ENCODE measurements around the gene OR8B4. TPM values are rescaled to one million over a fixed set of nuclear protein-coding genes. Genes with fewer than 3 reads are reported as not detected.

The OR8B4 gene
- total RNA-seq, result not detected in 2 replicates

GRCh38 chr11:124424384-124424921 is at the start of gene OR8B4:
Gene OR8B4 (minus strand): TSS chr11:124424871. CDS start chr11:124424871, 0 bp downstream.
- TF ChIP-seq CTCF (IDR thresholded peaks at IDR 0.05; ENCODE audit: insufficient read depth, low read length, severe bottlenecking), result no peak
- no peaks in the 10 kb centered on the region for H3K27me3 ChIP-seq (ENCODE audit: control insufficient read depth, insufficient read depth, low read length)
- no peaks in the 10 kb centered on the region for H3K36me3 ChIP-seq (ENCODE audit: control insufficient read depth, insufficient read depth, low read length)
- no peak for FAIRE-seq
- no peak within 1 kb of the TSS for H3K4me3 ChIP-seq (ENCODE audit: low read depth, low read length)
- no peak for DNase-seq (ENCODE audit: low read depth)

GRCh38 chr11:124474079-124474478 is 49.4 kb upstream of the OR8B4 start:
- Histone ChIP-seq H3K4me3 (ENCODE audit: low read depth, low read length) (no peak overlapping the region), H3K27me3 (ENCODE audit: control insufficient read depth, insufficient read depth, low read length) (no peaks in the 10 kb centered on the region), H3K36me3 (ENCODE audit: control insufficient read depth, insufficient read depth, low read length) (no peaks in the 10 kb centered on the region)
- DNase-seq (ENCODE audit: low read depth), result no peak
- FAIRE-seq, result no peak
- no peak for TF ChIP-seq CTCF (IDR thresholded peaks at IDR 0.05; ENCODE audit: insufficient read depth, low read length, severe bottlenecking)

- no peak for DNase-seq (ENCODE audit: low read depth)
- no peaks in the 10 kb centered on the region for H3K36me3 ChIP-seq (ENCODE audit: control insufficient read depth, insufficient read depth, low read length)
- no peaks in the 10 kb centered on the region for H3K27me3 ChIP-seq (ENCODE audit: control insufficient read depth, insufficient read depth, low read length)
- TF ChIP-seq CTCF (IDR thresholded peaks at IDR 0.05; ENCODE audit: insufficient read depth, low read length, severe bottlenecking), result no peak
- no peak for FAIRE-seq
- no peak overlapping the region for H3K4me3 ChIP-seq (ENCODE audit: low read depth, low read length)
Observed at GRCh38 chr11:124473476-124473875, 48.8 kb upstream of the OR8B4 start.

- TF ChIP-seq CTCF (IDR thresholded peaks at IDR 0.05; ENCODE audit: insufficient read depth, low read length, severe bottlenecking), result no peak
- no peaks in the 10 kb centered on the region for H3K36me3 ChIP-seq (ENCODE audit: control insufficient read depth, insufficient read depth, low read length)
- H3K4me3 ChIP-seq (ENCODE audit: low read depth, low read length), result no peak overlapping the region
- H3K27me3 ChIP-seq (ENCODE audit: control insufficient read depth, insufficient read depth, low read length), result no peaks in the 10 kb centered on the region
- DNase-seq (ENCODE audit: low read depth), result no peak
- FAIRE-seq, result peak; percentile 36
Observed at GRCh38 chr11:124470561-124471227, 46.0 kb upstream of the OR8B4 start.

- no peak for TF ChIP-seq CTCF (IDR thresholded peaks at IDR 0.05; ENCODE audit: insufficient read depth, low read length, severe bottlenecking)
- FAIRE-seq (no peak), DNase-seq (ENCODE audit: low read depth) (no peak)
- no peaks in the 10 kb centered on the region for H3K36me3 ChIP-seq (ENCODE audit: control insufficient read depth, insufficient read depth, low read length)
- no peaks in the 10 kb centered on the region for H3K27me3 ChIP-seq (ENCODE audit: control insufficient read depth, insufficient read depth, low read length)
- no peak overlapping the region for H3K4me3 ChIP-seq (ENCODE audit: low read depth, low read length)
Observed at GRCh38 chr11:124467381-124467927, 42.8 kb upstream of the OR8B4 start.
